HG03439 (cell line): ENCODE results near the gene CYP2F1.
"Not testable (repeated sequence)": the region's sequence is repeated elsewhere in the genome, so short reads cannot be mapped to it uniquely, and the experiment has no call there.

Experiments used
- ATAC-seq: cut with Tn5 transposase; IDR thresholded peaks from one replicate; pipeline ENCODE4 v1.9.1; 2021; ENCODE audit warnings: mild to moderate bottlenecking, moderate library complexity; ENCODE audit not compliant: unreplicated experiment

CYP2F1 gene

GRCh38 chr19:41114132-41114531 lies at the start of gene CYP2F1:
CYP2F1 (plus strand) TSS chr19:41114432; CDS start chr19:41116189, 1,757 bp downstream.
- no peak for ATAC-seq

GRCh38 chr19:41064974-41065569 lies 49.2 kb upstream of the CYP2F1 start:
- ATAC-seq, result no peak

GRCh38 chr19:41076286-41076685 lies 37.9 kb upstream of the CYP2F1 start:
- ATAC-seq, result no peak

GRCh38 chr19:41083516-41083915 lies 30.7 kb upstream of the CYP2F1 start:
- ATAC-seq, result no peak

- no peak for ATAC-seq
Measured at GRCh38 chr19:41085748-41086415, 28.4 kb upstream of the CYP2F1 start.

GRCh38 chr19:41088151-41088550 lies 26.1 kb upstream of the CYP2F1 start, which contains the start of gene CYP2A13:
CYP2A13 (plus strand) TSS chr19:41088451; CDS start chr19:41088472, 21 bp downstream.
- no peak for ATAC-seq

GRCh38 chr19:41089959-41090358 lies 24.3 kb upstream of the CYP2F1 start:
- no peak for ATAC-seq

GRCh38 chr19:41095703-41096102 lies 18.5 kb upstream of the CYP2F1 start:
- ATAC-seq, result no peak

- ATAC-seq, result no peak
Measured at GRCh38 chr19:41096353-41096752, 17.9 kb upstream of the CYP2F1 start.

- no peak for ATAC-seq
Measured at GRCh38 chr19:41097302-41097701, 16.9 kb upstream of the CYP2F1 start.

GRCh38 chr19:41098762-41099161 lies 15.5 kb upstream of the CYP2F1 start:
- no peak for ATAC-seq

- ATAC-seq, result not testable (repeated sequence)
Measured at GRCh38 chr19:41102210-41102609, 12.0 kb upstream of the CYP2F1 start.

GRCh38 chr19:41106177-41106576 lies 8.1 kb upstream of the CYP2F1 start:
- no peak for ATAC-seq

GRCh38 chr19:41111296-41111695 lies 2.9 kb upstream of the CYP2F1 start:
- ATAC-seq, result no peak

GRCh38 chr19:41111750-41112295 lies 2.4 kb upstream of the CYP2F1 start:
- no peak for ATAC-seq

- no peak for ATAC-seq
Measured at GRCh38 chr19:41112728-41113290, 1.4 kb upstream of the CYP2F1 start.

GRCh38 chr19:41116261-41116660 lies 2.0 kb downstream of the CYP2F1 start:
- ATAC-seq, result no peak

GRCh38 chr19:41120929-41121911 lies 7.0 kb downstream of the CYP2F1 start:
- ATAC-seq, result not testable (repeated sequence)

GRCh38 chr19:41122846-41123245 lies 8.6 kb downstream of the CYP2F1 start:
- ATAC-seq, result not testable (repeated sequence)

- ATAC-seq, result no peak
Measured at GRCh38 chr19:41123716-41124294, 9.6 kb downstream of the CYP2F1 start.
